Measurements from ENCODE around the gene HEPN1. TPM values are rescaled to one million over a fixed set of nuclear protein-coding genes. Genes with fewer than 3 reads are reported as not detected.

Gene HEPN1
- total and polyA plus RNA-seq, 2 of the 4 experiments (the other 2 are of a cell fraction), result not detected

- no peak overlapping the region for H3K4me3 ChIP-seq (ENCODE audit: insufficient read depth, low read depth, low read length)
- intact Hi-C loops (cut with micrococcal nuclease) (no loop called here), dilution Hi-C loops (cut with HindIII; ENCODE audit: low sequenced_read_pairs, unreplicated experiment) (no loop called here), in situ Hi-C loops (cut with MboI; ENCODE audit: low sequenced_read_pairs) (no loop called here)
- ATAC-seq (ENCODE audit: low read depth) (peak; percentile 43), DNase-seq (no peak)
- H3K27me3 ChIP-seq (ENCODE audit: control insufficient read depth, insufficient read depth, low read length), result no peaks in the 10 kb centered on the region
- no TSS peak for BruUV-seq (replicated peaks)
- no peak overlapping the region for H3K27ac ChIP-seq (ENCODE audit: insufficient read depth, low read length)
- peaks cover 6 to 13% of the 10 kb centered on the region in 2 experiments; a peak in 3 of 4 replicates for H3K79me1 ChIP-seq (ENCODE audit: low read depth in 1 of 2, low read length in 2 of 2)
- no peak overlapping the region for H3K23ac ChIP-seq (ENCODE audit: low read depth, low read length)
- H2AK9ac ChIP-seq (replicated peaks; ENCODE audit: low read depth, low read length, poor library complexity), result peak overlapping the region; percentile 18
- H2BK15ac ChIP-seq (ENCODE audit: low read depth, low read length), result no peak overlapping the region
- H4K5ac ChIP-seq (ENCODE audit: low read depth, low read length), result no peak overlapping the region
- H3K56ac ChIP-seq (ENCODE audit: extremely low read depth, insufficient read depth, low read length), result no peak overlapping the region
- ChIA-PET CTCF (interaction anchor here (0.6 to 1.4 kb wide), 3 partner anchors 14 to 690 kb away, joined by 3 to 5 read pairs (median 4); no protein-coding TSS in a partner anchor), POLR2A (ENCODE audit: unreplicated experiment) (no interaction called here)
- H2BK5ac ChIP-seq (ENCODE audit: low read depth, low read length, poor library complexity, severe bottlenecking), result no peak overlapping the region
- H4K91ac ChIP-seq (ENCODE audit: insufficient read depth, low read depth, low read length), result no peak overlapping the region
- no peak overlapping the region; the same call in 1 of the 2 replicates for H2AK5ac ChIP-seq (ENCODE audit: low read depth, low read length)
- no peaks in the 10 kb centered on the region for H4K20me1 ChIP-seq (ENCODE audit: insufficient read depth, low read length)
- peak overlapping the region in 1 of 2 experiments; percentile 44; a peak in 1 of 4 replicates for H4K8ac ChIP-seq (ENCODE audit: low read depth in 2 of 2, low read length in 2 of 2)
- no peak overlapping the region for H3K4me2 ChIP-seq (ENCODE audit: low read depth, low read length)
- H2BK20ac ChIP-seq (ENCODE audit: low read depth, low read length), result no peak overlapping the region
- peak overlapping the region; percentile 53 for H3K4ac ChIP-seq (ENCODE audit: low read depth, low read length)
- no peaks in the 10 kb centered on the region for H3K4me1 ChIP-seq (ENCODE audit: control insufficient read depth, insufficient read depth, low read length)
- H2AFZ ChIP-seq (replicated peaks; ENCODE audit: low read length, poor library complexity), result no peak overlapping the region
- no peak overlapping the region for H3K9ac ChIP-seq (ENCODE audit: low read depth, low read length)
- no peaks in the 10 kb centered on the region for H3K9me3 ChIP-seq (ENCODE audit: control insufficient read depth, insufficient read depth, low read length)
- H2BK120ac ChIP-seq (ENCODE audit: low read depth, low read length), result no peak overlapping the region
- no peak overlapping the region for H3K18ac ChIP-seq (ENCODE audit: low read depth, low read length)
- H3K36me3 ChIP-seq (ENCODE audit: control insufficient read depth, insufficient read depth, low read length), result no peaks in the 10 kb centered on the region
- H3K14ac ChIP-seq (replicated peaks; ENCODE audit: low read depth, low read length), result 0 out of 2 replicates have a peak overlapping the region, but pooled peaks have one; percentile 20
- 82% methylated on average over 3 of the region's 11 CpGs; no CpG with 5 or more reads in 1 of the 2 experiments for WGBS, 2 experiments (ENCODE audit: extremely low coverage in 2 of 2, insufficient read length in 1 of 2)
- H3K9me1 ChIP-seq (ENCODE audit: insufficient read depth, low read length), result peaks cover 3% of the 10 kb centered on the region; the same call in 1 of the 2 replicates
- TF ChIP-seq NFE2L2 (IDR thresholded peaks at IDR 0.05; ENCODE audit: low read depth, low read length) (no peak), RCOR1 (IDR thresholded peaks at IDR 0.05; ENCODE audit: insufficient replicate concordance, low read length) (no peak), BHLHE40 (IDR thresholded peaks at IDR 0.05; ENCODE audit: low read depth, low read length) (no peak), MAFK (IDR thresholded peaks at IDR 0.05; ENCODE audit: low read depth, low read length) (no peak), RFX5 (IDR thresholded peaks at IDR 0.05; ENCODE audit: low read depth, low read length) (no peak), SMC3 (IDR thresholded peaks at IDR 0.05; ENCODE audit: low read depth, low read length) (no peak), CHD1 (IDR thresholded peaks at IDR 0.05; ENCODE audit: low read depth, low read length) (no peak), CEBPB (IDR thresholded peaks at IDR 0.05; ENCODE audit: low read depth, low read length) (no peak), POLR2A (IDR thresholded peaks at IDR 0.05; ENCODE audit: low read depth, low read length) (no peak), USF2 (IDR thresholded peaks at IDR 0.05; ENCODE audit: low read depth, low read length) (no peak), FOS (IDR thresholded peaks at IDR 0.05; ENCODE audit: low read depth, low read length) (no peak), ELK1 (IDR thresholded peaks at IDR 0.05; ENCODE audit: borderline replicate concordance, low read depth, low read length) (no peak), RAD21 (IDR thresholded peaks at IDR 0.05; ENCODE audit: low read length) (no peak), CTCF (conservative IDR thresholded peaks at IDR 0.05; ENCODE audit: low read depth, low read length) (no peak), MXI1 (IDR thresholded peaks at IDR 0.05; ENCODE audit: borderline replicate concordance, low read depth, low read length) (no peak)
Measured at GRCh38 chr11:124882339-124883071, 36.5 kb upstream of the HEPN1 start.

Measured in IMR-90 (cell line).